ENCODE data around the gene CDH4. TPM values are rescaled to one million over a fixed set of nuclear protein-coding genes. Genes with fewer than 3 reads are reported as not detected.
A peak's percentile ranks its signal among the peaks of the same experiment; 100 is the strongest.

The CDH4 gene
- total and polyA plus RNA-seq, 8 donors, result under 0.01 to 2.2 (median 0.11) TPM; not detected in 2

- TF ChIP-seq EP300 (IDR thresholded peaks at IDR 0.05) (no peak), POLR2A (IDR thresholded peaks at IDR 0.05) (no peak), POLR2AphosphoS5 (IDR thresholded peaks at IDR 0.05) (no peak), CTCF (IDR thresholded peaks at IDR 0.05) (no peak)
- no peak for DNase-seq
- Histone ChIP-seq H3K27me3 (peaks cover 0 to 53% (median 0%) of the 10 kb centered on the region in 3 donors), H3K27ac (no peak overlapping the region), H3K4me1 (no peaks in the 10 kb centered on the region), H3K9me3 (peaks cover 0 to 8% (median 5%) of the 10 kb centered on the region in 4 donors), H3K36me3 (no peaks in the 10 kb centered on the region), H3K4me3 (no peak overlapping the region)
- intact Hi-C loops (cut with DNase I; ENCODE audit: low total_unique reads), result no loop called here
- 66 to 73% (median 69%) methylated on average over 6 of the region's 6 CpGs for WGBS, 5 donors
These were observed 640.0 kb downstream of the CDH4 start for GRCh38 chr20:61891916-61892649.

GRCh38 chr20:61895016-61895415, 643.0 kb downstream of the CDH4 start:
- H3K27ac ChIP-seq, result no peak overlapping the region
- WGBS, 5 donors, result 83 to 88% (median 88%) methylated on average over 19 to 22 of the region's 22 CpGs
- intact Hi-C loops (cut with DNase I; ENCODE audit: low total_unique reads), result no loop called here
- no peaks in the 10 kb centered on the region for H3K4me1 ChIP-seq
- peaks cover 0 to 66% (median 8%) of the 10 kb centered on the region in 3 donors for H3K27me3 ChIP-seq
- H3K4me3 ChIP-seq, result no peak overlapping the region
- no peak for DNase-seq
- H3K36me3 ChIP-seq, result no peaks in the 10 kb centered on the region
- H3K9me3 ChIP-seq, result peaks cover 0 to 8% (median 5%) of the 10 kb centered on the region in 4 donors
- no peak for TF ChIP-seq CTCF (IDR thresholded peaks at IDR 0.05)
- TF ChIP-seq POLR2AphosphoS5 (IDR thresholded peaks at IDR 0.05), result no peak
- TF ChIP-seq EP300 (IDR thresholded peaks at IDR 0.05), result no peak
- no peak for TF ChIP-seq POLR2A (IDR thresholded peaks at IDR 0.05)

GRCh38 chr20:61895686-61896057, 643.6 kb downstream of the CDH4 start:
- no peak overlapping the region for H3K27ac ChIP-seq
- no peaks in the 10 kb centered on the region for H3K36me3 ChIP-seq
- H3K27me3 ChIP-seq, result peaks cover 0 to 72% (median 13%) of the 10 kb centered on the region in 3 donors
- intact Hi-C loops (cut with DNase I; ENCODE audit: low total_unique reads), result no loop called here
- no peaks in the 10 kb centered on the region for H3K4me1 ChIP-seq
- H3K4me3 ChIP-seq, result no peak overlapping the region
- peaks cover 0 to 8% (median 5%) of the 10 kb centered on the region in 4 donors for H3K9me3 ChIP-seq
- no peak for DNase-seq
- TF ChIP-seq POLR2AphosphoS5 (IDR thresholded peaks at IDR 0.05) (no peak), CTCF (IDR thresholded peaks at IDR 0.05) (no peak), POLR2A (IDR thresholded peaks at IDR 0.05) (no peak)
- 72 to 80% (median 75%) methylated on average over 1 to 13 of the region's 13 CpGs for WGBS, 5 donors

- DNase-seq, result peak; percentile 33 to 81
- no peak for TF ChIP-seq POLR2AphosphoS5 (IDR thresholded peaks at IDR 0.05)
- TF ChIP-seq POLR2A (IDR thresholded peaks at IDR 0.05), result no peak
- no peak for TF ChIP-seq EP300 (IDR thresholded peaks at IDR 0.05)
- peak in 4 of 7 experiments; percentile 28 to 56 (median 48) for TF ChIP-seq CTCF (IDR thresholded peaks at IDR 0.05)
- intact Hi-C loops (cut with DNase I; ENCODE audit: low total_unique reads), result no loop called here
- 22 to 29% (median 27%) methylated on average over 14 to 28 of the region's 28 CpGs for WGBS, 5 donors
- Histone ChIP-seq H3K36me3 (no peaks in the 10 kb centered on the region), H3K4me1 (no peaks in the 10 kb centered on the region), H3K9me3 (peaks cover 0 to 8% (median 5%) of the 10 kb centered on the region in 4 donors), H3K4me3 (no peak overlapping the region), H3K27ac (no peak overlapping the region), H3K27me3 (peaks cover 0 to 71% (median 16%) of the 10 kb centered on the region in 3 donors)
These were observed 644.2 kb downstream of the CDH4 start for GRCh38 chr20:61896058-61896961.
